ENCODE measurements around the gene MBOAT2. TPM values are rescaled to one million over a fixed set of nuclear protein-coding genes. Genes with fewer than 3 reads are reported as not detected.
"Not testable (repeated sequence)": the region's sequence is repeated elsewhere in the genome, so short reads cannot be mapped to it uniquely, and the experiment has no call there.

MBOAT2 gene
- total and polyA plus RNA-seq, 12 donors = 0.24 to 9.6 (median 2.3) TPM

GRCh38 chr2:8923183-8923582 lies 80.3 kb downstream of the MBOAT2 start:
- Histone ChIP-seq H3K27me3 (no peaks in the 10 kb centered on the region), H3K27ac (no peak overlapping the region), H3K9me3 (replicated peaks in 1 of 3) (no peaks in the 10 kb centered on the region), H3K4me3 (no peak overlapping the region), H3K4me1 (replicated peaks in 1 of 2) (no peaks in the 10 kb centered on the region), H3K36me3 (replicated peaks in 1 of 2) (no peaks in the 10 kb centered on the region)
- no peak for DNase-seq
- intact Hi-C loops (cut with DNase I) = no loop called here
- WGBS, 4 donors = 87 to 98% (median 91%) methylated on average over 1 of the region's 1 CpG
- no peak for TF ChIP-seq CTCF (IDR thresholded peaks at IDR 0.05)
- TF ChIP-seq POLR2A (IDR thresholded peaks at IDR 0.05) = no peak

- no peak overlapping the region for H3K27ac ChIP-seq
- DNase-seq = no peak
- WGBS, 4 donors = 77 to 90% (median 82%) methylated on average over 3 of the region's 3 CpGs
- H3K4me3 ChIP-seq = no peak overlapping the region
- TF ChIP-seq POLR2A (IDR thresholded peaks at IDR 0.05) (no peak), CTCF (IDR thresholded peaks at IDR 0.05) (no peak)
- no peaks in the 10 kb centered on the region for H3K27me3 ChIP-seq
- H3K4me1 ChIP-seq (replicated peaks in 1 of 2) = no peaks in the 10 kb centered on the region
- H3K9me3 ChIP-seq (replicated peaks in 1 of 3) = no peaks in the 10 kb centered on the region
- intact Hi-C loops (cut with DNase I) = no loop called here
- no peaks in the 10 kb centered on the region for H3K36me3 ChIP-seq (replicated peaks in 1 of 2)
Observed at GRCh38 chr2:8922431-8922830, 81.1 kb downstream of the MBOAT2 start.

- no peak overlapping the region for H3K27ac ChIP-seq
- H3K27me3 ChIP-seq = no peaks in the 10 kb centered on the region
- intact Hi-C loops (cut with DNase I) = no loop called here
- DNase-seq = no peak
- 73 to 95% (median 88%) methylated on average over 1 of the region's 1 CpG for WGBS, 4 donors
- H3K4me3 ChIP-seq = no peak overlapping the region
- no peaks in the 10 kb centered on the region for H3K9me3 ChIP-seq (replicated peaks in 1 of 3)
- no peaks in the 10 kb centered on the region for H3K4me1 ChIP-seq (replicated peaks in 1 of 2)
- no peaks in the 10 kb centered on the region for H3K36me3 ChIP-seq (replicated peaks in 1 of 2)
- TF ChIP-seq POLR2A (IDR thresholded peaks at IDR 0.05) (no peak), CTCF (IDR thresholded peaks at IDR 0.05) (no peak)
Observed at GRCh38 chr2:8918412-8918811, 85.1 kb downstream of the MBOAT2 start.

GRCh38 chr2:8915941-8916340 lies 87.5 kb downstream of the MBOAT2 start:
- TF ChIP-seq CTCF (IDR thresholded peaks at IDR 0.05) = no peak
- TF ChIP-seq POLR2A (IDR thresholded peaks at IDR 0.05) = no peak
- WGBS, 4 donors = 85 to 96% (median 91%) methylated on average over 4 of the region's 4 CpGs
- no peaks in the 10 kb centered on the region for H3K36me3 ChIP-seq (replicated peaks in 1 of 2)
- H3K9me3 ChIP-seq (replicated peaks in 1 of 3) = no peaks in the 10 kb centered on the region
- H3K27me3 ChIP-seq = no peaks in the 10 kb centered on the region
- intact Hi-C loops (cut with DNase I) = no loop called here
- no peak overlapping the region for H3K4me3 ChIP-seq
- H3K27ac ChIP-seq = no peak overlapping the region
- H3K4me1 ChIP-seq (replicated peaks in 1 of 2) = no peaks in the 10 kb centered on the region
- no peak for DNase-seq

- intact Hi-C loops (cut with DNase I); H3K36me3 ChIP-seq (replicated peaks in 1 of 2): not testable (repeated sequence)
- WGBS, 4 donors = 86 to 91% (median 88%) methylated on average over 5 of the region's 5 CpGs
Observed at GRCh38 chr2:8913767-8914166, 89.7 kb downstream of the MBOAT2 start.

More at GRCh38 chr2:8913767-8914166, 89.7 kb downstream of the MBOAT2 start:
- H3K9me3 ChIP-seq (replicated peaks in 1 of 3); H3K4me3 ChIP-seq; H3K27me3 ChIP-seq; H3K27ac ChIP-seq; DNase-seq; H3K4me1 ChIP-seq (replicated peaks in 1 of 2): not testable (repeated sequence)

All from adrenal gland (tissue), 12 donors.